Esophagus muscularis mucosa (tissue), 4 donors: ENCODE results near the gene SIGLEC1.

ENCODE experiments used
- CTCF ChIP-seq, 3 experiments: fragments of 200-600 bp in 2 of 3; fragments of 450-650 bp in 1 of 3; sonication (generic) in 2 of 3; IDR thresholded peaks; one replicate each; pipeline ENCODE4 v1.5.1; 2017 to 2019; ENCODE audit warnings: antibody characterized with exemption in 3 of 3, mild to moderate bottlenecking in 2 of 3, moderate library complexity in 1 of 3
- EP300 ChIP-seq: sonication (generic); formaldehyde crosslinking; IDR thresholded peaks from one replicate; pipeline ENCODE4 v1.6.1; 2017; ENCODE audit warnings: antibody characterized with exemption
- POLR2A ChIP-seq: fragments of 450-650 bp; IDR thresholded peaks from one replicate; pipeline ENCODE4 v1.6.1; 2017; ENCODE audit warnings: antibody characterized with exemption, moderate library complexity, mild to moderate bottlenecking, low read depth
- POLR2AphosphoS5 ChIP-seq, 2 donors: sonication (generic); formaldehyde crosslinking; IDR thresholded peaks; one replicate each; pipeline ENCODE4 v1.6.1; 2017; ENCODE audit warnings: antibody characterized with exemption in 2 of 2

- no peak for TF ChIP-seq CTCF (IDR thresholded peaks at IDR 0.05)
- no peak for TF ChIP-seq EP300
- no peak for TF ChIP-seq POLR2A
- TF ChIP-seq POLR2AphosphoS5 (IDR thresholded peaks at IDR 0.05): no peak
These were observed 7.7 kb upstream of the SIGLEC1 start for GRCh38 chr20:3720068-3720467.
